ENCODE data around the gene CCDC142. TPM values are rescaled to one million over a fixed set of nuclear protein-coding genes. Genes with fewer than 3 reads are reported as not detected.
A peak's percentile ranks its signal among the peaks of the same experiment; 100 is the strongest.

The CCDC142 gene
- total RNA-seq, 4 donors from 2014 or later: 13.6 to 58.7 (median 31.3) TPM

DNA sequence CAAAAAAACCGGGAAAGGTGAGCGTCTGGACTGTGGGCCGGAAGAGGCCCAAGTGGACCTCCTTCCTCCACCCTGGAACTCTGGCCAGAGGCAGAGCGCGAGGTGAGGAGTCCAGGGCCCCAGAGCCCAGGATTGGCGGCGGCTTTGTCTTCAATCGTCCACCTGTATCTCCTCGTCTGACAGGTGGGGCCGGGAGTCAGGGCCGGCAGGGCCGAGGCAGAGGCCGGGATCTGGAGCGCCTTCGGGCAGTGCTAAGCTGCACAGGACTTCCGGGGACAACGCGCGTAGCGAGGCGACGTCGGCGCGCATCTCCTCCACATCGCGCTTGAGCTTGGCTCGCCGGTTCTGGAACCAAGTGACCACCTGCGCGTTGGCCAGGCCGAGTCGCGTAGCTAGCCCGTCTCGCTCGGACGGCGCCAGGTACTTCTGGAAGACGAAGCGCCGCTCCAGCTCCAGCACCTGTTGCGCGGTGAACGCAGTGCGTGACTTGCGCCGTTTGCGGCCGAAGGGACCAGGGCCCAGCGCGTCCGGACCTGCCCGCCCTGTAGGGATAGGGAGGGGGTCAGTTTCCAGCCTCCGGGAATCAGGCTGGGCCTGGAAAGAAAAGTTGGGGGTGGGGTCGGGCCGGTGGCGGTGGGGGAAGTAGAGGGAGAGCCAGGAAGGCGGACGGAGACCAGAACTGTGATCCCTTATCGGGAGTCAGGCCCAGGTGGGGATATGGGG lies 15.1 kb upstream of the CCDC142 start:
- peak; percentile 35 to 46 for DNase-seq
- Histone ChIP-seq H3K36me3 (peaks cover 0 to 8% of the 10 kb centered on the region in 2 donors), H3K27me3 (peaks cover 7% of the 10 kb centered on the region), H3K27ac (no peak overlapping the region), H3K4me1 (peaks cover 26 to 29% of the 10 kb centered on the region in 2 donors), H3K4me3 (replicated peaks in 1 of 3) (peak overlapping the region in 1 of 3 donors; percentile 19), H3K9me3 (no peaks in the 10 kb centered on the region)
- intact Hi-C loops (cut with DNase I): no loop called here
- TF ChIP-seq POLR2A (IDR thresholded peaks at IDR 0.05): no peak
- no peak for TF ChIP-seq CTCF (IDR thresholded peaks at IDR 0.05)
- 2 to 5% methylated on average over 19 to 59 of the region's 61 CpGs for WGBS, 2 donors

GRCh38 chr2:74496997-74497776 lies 14.4 kb upstream of the CCDC142 start:
- intact Hi-C loops (cut with DNase I): no loop called here
- TF ChIP-seq CTCF (IDR thresholded peaks at IDR 0.05) (no peak), POLR2A (IDR thresholded peaks at IDR 0.05) (no peak)

GRCh38 chr2:74495440-74495839 lies 12.6 kb upstream of the CCDC142 start:
- H3K4me3 ChIP-seq (replicated peaks in 1 of 3): no peak overlapping the region
- peaks cover 21 to 26% of the 10 kb centered on the region in 2 donors for H3K4me1 ChIP-seq
- TF ChIP-seq CTCF (IDR thresholded peaks at IDR 0.05) (no peak), POLR2A (IDR thresholded peaks at IDR 0.05) (no peak)
- WGBS, 2 donors: 76 to 93% methylated on average over 1 of the region's 1 CpG
- DNase-seq: no peak
- H3K27ac ChIP-seq: no peak overlapping the region
- intact Hi-C loops (cut with DNase I): no loop called here
- peaks cover 19 to 33% of the 10 kb centered on the region in 2 donors for H3K36me3 ChIP-seq
- no peaks in the 10 kb centered on the region for H3K9me3 ChIP-seq
- H3K27me3 ChIP-seq: no peaks in the 10 kb centered on the region

More at GRCh38 chr2:74496997-74497776, 14.4 kb upstream of the CCDC142 start:
- DNase-seq: no peak
- peaks cover 1 to 15% of the 10 kb centered on the region in 2 donors for H3K36me3 ChIP-seq
- peak overlapping the region in 1 of 3 donors; percentile 19 for H3K4me3 ChIP-seq (replicated peaks in 1 of 3)
- H3K9me3 ChIP-seq: no peaks in the 10 kb centered on the region
- H3K27me3 ChIP-seq: peaks cover 1% of the 10 kb centered on the region
- 52 to 58% methylated on average over 19 of the region's 19 CpGs for WGBS, 2 donors
- no peak overlapping the region for H3K27ac ChIP-seq
- peaks cover 21 to 26% of the 10 kb centered on the region in 2 donors for H3K4me1 ChIP-seq

DNA sequence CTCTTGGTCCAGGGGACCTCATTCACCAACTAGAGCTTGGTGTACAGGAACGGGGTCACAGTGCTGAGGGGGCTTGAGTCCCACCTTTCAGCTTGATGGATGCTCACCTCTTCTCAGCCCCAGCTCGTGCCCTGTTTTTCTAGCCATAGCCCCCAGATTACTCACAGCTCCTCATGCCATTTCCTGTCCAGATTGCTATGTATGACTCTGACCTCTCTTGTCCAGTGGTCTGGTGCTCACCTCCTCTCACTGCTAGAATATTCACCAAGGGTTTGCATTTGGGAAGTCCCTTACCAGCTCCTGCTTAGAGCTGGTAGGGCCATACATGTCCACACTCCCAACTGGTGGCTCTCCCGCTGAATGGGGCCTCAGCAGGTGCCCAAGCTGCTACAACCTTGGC lies 10.7 kb upstream of the CCDC142 start:
- 92 to 95% methylated on average over 3 of the region's 3 CpGs for WGBS, 2 donors
- no peaks in the 10 kb centered on the region for H3K9me3 ChIP-seq
- no peaks in the 10 kb centered on the region for H3K27me3 ChIP-seq
- no peak for DNase-seq
- TF ChIP-seq POLR2A (IDR thresholded peaks at IDR 0.05): no peak
- no peak for TF ChIP-seq CTCF (IDR thresholded peaks at IDR 0.05)
- H3K4me3 ChIP-seq (replicated peaks in 1 of 3): no peak overlapping the region
- H3K36me3 ChIP-seq: peaks cover 25 to 40% of the 10 kb centered on the region in 2 donors
- intact Hi-C loops (cut with DNase I): no loop called here
- peaks cover 12 to 14% of the 10 kb centered on the region in 2 donors for H3K4me1 ChIP-seq
- no peak overlapping the region for H3K27ac ChIP-seq

Data from thyroid gland (tissue), 4 donors.